Erythroblast (primary cell): ENCODE data around the gene ST3GAL3.

Source experiments
- GATA1 ChIP-seq: IDR thresholded peaks from 2 replicates; pipeline ENCODE4 v1.6.1; 2011; ENCODE audit warnings: low read depth, mild to moderate bottlenecking, control low read depth, low read length, moderate library complexity
- POLR2A ChIP-seq: IDR thresholded peaks from 2 replicates; pipeline ENCODE4 v1.6.1; 2011; ENCODE audit warnings: mild to moderate bottlenecking, low read length

GRCh38 chr1:43660355-43660754 is 47.0 kb upstream of the ST3GAL3 start:
- TF ChIP-seq POLR2A (no peak), GATA1 (no peak)
